ENCODE data around the gene DAGLA.
A peak's percentile ranks its signal among the peaks of the same experiment; 100 is the strongest.

DAGLA gene

DNA sequence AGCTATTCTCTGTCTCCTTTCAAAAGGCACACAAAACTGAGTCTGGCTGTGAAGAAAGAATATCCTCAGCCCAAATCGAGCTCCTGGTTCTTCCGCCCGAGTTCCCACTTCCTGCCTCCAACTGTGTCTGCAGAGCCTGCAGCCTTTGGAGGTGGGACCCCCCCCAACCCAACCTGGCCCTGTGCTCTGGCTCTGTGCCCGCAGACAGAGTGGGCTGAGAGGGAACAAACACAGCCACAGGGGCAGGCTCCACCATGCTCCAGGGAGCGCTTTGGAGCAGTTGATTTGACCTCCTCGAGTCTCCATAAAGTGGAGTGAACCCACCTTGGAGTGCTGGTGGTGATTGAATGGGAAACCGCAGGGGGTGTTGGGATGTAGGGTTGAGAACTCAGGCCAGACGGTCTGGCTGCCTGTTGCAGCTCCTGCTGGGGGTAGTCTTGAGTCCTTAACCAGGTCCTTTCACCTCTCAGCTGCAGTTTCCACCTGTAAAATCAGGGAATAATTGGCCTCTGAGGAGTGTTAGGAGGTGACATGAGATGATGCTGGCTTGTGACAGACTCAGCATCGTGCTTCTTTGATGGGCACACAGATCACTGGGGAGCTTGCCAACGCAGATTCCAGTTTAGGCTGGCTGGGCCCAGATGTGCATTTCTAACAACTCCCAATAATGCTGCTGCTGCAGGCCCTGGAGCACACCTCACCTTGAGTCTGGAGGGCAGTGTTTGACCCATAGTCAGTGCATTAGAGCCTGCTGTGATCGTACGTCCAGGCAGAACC, 11.4 kb downstream of the DAGLA start:
- DNase-seq, result no peak

- DNase-seq, result no peak
Observed at GRCh38 chr11:61693922-61694601, 13.9 kb downstream of the DAGLA start.

DNA sequence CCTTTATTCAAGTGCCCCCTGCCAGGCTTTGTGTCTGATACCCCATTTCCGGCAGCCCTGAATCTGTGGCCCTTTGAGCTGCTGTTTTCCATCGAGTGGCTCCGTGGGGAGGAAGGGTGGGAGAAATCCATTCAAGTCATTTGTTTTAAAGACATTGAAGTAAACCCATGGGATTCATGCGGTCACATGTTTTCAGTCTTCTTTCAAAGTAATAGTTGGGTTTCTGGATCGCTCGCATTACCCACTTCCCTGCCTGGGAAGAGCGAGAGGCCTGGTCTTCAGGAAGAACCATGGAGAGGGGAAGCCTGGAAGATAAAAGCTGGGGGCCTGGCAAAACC, 14.4 kb downstream of the DAGLA start:
- DNase-seq, result no peak

DNA sequence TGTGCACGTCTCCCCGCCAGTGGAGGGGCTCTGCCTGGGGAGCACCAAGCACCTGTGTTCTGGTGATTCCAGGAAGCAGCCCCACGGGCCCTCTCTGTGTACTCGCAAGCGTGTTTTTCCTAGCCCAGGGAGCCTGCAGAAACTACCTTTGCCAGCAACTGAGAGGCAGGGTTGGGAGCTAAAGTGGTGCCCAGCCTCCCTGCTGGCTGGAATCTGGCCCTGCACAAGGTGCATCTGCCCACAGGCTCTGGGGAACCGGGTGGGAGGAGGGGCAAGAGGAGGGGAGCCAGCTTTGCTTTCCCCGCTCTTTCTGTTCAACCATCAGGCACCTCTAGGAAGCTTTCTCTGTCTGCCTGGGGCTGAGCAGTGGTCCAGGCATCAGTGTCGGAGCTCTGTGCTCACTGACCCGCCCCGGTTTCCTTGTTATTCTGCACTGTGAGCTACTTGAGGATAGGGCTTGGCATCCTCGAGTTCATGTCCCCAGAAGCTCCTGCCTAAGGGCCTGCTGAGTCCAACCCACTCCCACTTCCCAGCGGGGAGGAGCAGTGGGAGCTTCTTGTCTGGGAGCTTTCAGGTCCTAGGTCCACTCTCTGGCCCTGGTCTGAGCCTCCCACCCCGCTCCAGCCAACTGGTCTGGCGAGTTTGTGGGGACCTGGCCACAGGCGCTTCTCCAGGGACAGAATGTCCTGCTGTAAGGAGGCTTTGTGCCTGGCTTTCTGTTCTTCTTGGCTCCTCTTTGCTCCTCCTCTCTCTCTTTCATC, 14.9 kb downstream of the DAGLA start:
- no peak for DNase-seq

GRCh38 chr11:61695917-61696316, 15.7 kb downstream of the DAGLA start:
- DNase-seq, result peak; percentile 94

DNA sequence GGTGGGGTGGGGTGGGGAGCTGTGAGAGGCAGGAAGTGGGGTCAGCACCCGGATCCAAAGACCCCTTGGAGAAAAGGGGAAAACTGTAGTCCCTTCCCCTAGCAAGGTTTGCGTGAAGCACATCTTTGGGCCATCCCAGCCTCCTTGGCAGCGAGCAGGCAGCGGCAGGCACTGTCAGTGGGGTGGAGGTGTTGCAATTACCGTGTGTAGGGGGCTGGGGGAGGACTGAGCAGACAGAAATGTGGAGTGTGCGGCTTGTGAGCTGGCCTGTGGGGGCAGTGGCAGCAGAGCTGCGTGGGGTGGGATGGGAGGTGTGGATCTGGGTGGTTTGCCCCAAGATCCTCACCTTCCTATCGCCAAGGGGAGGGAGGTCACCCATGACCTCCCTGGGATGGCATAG, 16.4 kb downstream of the DAGLA start:
- DNase-seq, result no peak

GRCh38 chr11:61697078-61697502, 16.9 kb downstream of the DAGLA start:
- DNase-seq, result no peak

GRCh38 chr11:61697764-61698163, 17.6 kb downstream of the DAGLA start:
- DNase-seq, result no peak

DNA sequence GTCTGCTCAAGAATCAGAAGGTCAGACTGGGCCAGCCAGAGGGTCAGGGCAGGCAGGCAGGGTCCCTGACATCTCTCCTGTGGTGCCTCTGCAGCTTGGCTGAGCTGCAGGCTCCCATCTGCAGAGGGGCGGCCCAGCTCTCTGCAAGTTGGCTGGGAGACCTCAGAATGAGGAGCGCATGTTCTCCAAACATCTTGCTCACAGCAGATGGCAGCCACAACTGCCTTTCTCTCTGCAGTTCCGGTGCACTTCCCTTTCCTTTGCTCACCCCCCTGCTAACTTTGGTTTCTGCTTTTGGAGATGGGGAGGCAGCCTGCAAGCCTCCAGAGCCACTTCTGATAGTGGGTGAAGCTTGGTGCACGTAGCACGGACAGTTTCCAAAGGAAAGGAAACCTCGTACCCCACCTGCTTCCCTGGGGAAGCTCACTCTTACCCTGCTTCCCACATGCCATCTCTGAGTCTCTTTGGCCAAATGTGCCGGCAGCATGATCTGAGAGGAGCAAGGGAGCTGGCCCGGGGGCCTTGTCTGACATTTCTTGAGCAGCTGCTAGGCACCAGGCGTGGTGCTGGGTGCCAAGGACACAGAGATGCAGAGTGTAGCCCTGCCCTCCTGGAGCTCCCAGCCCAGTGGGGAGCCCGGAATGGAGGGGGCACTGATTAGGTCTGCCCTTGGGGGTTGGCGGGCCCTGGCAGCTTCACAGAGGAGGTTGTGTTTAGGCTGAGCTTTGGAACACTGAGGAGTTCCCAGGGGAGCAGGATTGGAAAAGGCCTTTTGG, 18.2 kb downstream of the DAGLA start:
- no peak for DNase-seq

- no peak for DNase-seq
Observed at GRCh38 chr11:61699737-61700160, 19.6 kb downstream of the DAGLA start.

- DNase-seq, result no peak
Observed at GRCh38 chr11:61700212-61700611, 20.0 kb downstream of the DAGLA start.

- DNase-seq, result no peak
Observed at GRCh38 chr11:61700720-61701119, 20.5 kb downstream of the DAGLA start.

GRCh38 chr11:61701242-61701886, 21.2 kb downstream of the DAGLA start:
- no peak for DNase-seq

- DNase-seq, result peak; percentile 22
Observed at GRCh38 chr11:61702701-61703312, 22.6 kb downstream of the DAGLA start.

- DNase-seq, result no peak
Observed at GRCh38 chr11:61704838-61705237, 24.6 kb downstream of the DAGLA start.

GRCh38 chr11:61706452-61707400, 26.5 kb downstream of the DAGLA start:
- DNase-seq, result no peak

GRCh38 chr11:61707574-61707973, 27.4 kb downstream of the DAGLA start:
- DNase-seq, result no peak

DNA sequence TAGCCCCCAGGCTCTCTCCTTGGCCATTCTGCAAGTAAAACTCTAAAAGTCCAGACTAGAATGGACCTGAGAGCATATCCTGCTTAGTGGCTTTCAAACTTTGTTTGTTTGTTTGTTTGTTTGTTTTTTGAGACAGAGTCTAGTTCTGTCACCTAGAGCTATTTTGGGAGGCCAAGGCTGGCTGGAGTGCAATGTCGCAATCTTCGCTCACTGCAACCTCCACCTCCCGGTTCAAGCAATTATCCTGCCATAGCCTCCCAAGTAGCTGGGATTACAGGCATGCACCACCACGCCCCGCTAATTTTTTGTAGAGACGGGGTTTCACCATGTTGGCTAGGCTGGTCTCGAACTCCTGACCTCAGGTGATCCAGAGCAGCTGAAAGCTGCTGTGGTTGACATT, 28.9 kb downstream of the DAGLA start:
- no peak for DNase-seq

DNA sequence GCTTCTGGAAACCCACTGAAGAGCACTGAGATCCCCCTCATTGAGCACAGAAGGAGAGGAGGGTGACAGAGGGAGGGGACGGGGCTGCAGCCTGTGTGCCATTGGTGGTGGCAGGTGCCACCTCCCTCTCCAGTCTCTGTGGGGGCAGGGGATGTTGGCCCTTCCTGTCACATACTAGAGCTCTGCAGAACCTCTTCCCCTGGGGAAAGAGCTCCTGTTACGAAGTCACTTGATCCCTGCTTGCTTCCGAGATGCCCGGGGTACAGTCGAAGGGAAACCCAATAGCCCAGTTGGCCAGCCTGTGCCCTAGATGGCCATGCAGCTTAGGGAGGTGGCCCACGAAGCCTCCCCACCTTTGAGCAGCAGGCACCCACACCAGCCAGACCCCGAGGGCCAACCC, 29.4 kb downstream of the DAGLA start:
- DNase-seq, result no peak

DNA sequence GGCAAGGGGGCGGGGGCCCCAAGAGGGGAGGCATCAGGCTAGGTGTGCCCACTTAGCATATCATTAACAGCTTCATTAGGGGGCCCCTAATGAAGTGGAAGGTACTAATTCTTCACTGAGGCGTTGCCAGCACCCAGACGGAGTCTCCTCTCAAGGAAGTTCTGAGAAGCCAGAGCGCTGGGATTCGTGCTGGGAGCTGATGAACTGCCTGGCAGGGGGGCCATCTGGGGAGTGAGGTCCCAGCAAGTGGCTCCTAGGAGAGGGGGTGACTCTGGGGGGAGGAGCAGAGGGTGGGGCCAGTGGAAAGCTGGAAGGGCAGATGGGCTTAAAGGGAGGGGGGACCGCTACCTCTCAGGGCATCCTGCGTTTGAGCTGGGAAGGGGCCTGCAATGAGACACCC, 29.8 kb downstream of the DAGLA start:
- no peak for DNase-seq

- no peak for DNase-seq
Observed at GRCh38 chr11:61711037-61711436, 30.8 kb downstream of the DAGLA start.

All from activated CD4-positive, alpha-beta T cell treated with anti-CD3 and anti-CD28 coated beads, Interleukin-10, Interleukin-2, amounts not matched to agents 100 ng/mL and 50 ng/mL, durations not matched to agents 16 hours and 8 hours (primary cell).